Measurements from ENCODE around the gene CDKL4.
"Not testable (repeated sequence)": the region's sequence is repeated elsewhere in the genome, so short reads cannot be mapped to it uniquely, and the experiment has no call there.

Gene CDKL4

DNA sequence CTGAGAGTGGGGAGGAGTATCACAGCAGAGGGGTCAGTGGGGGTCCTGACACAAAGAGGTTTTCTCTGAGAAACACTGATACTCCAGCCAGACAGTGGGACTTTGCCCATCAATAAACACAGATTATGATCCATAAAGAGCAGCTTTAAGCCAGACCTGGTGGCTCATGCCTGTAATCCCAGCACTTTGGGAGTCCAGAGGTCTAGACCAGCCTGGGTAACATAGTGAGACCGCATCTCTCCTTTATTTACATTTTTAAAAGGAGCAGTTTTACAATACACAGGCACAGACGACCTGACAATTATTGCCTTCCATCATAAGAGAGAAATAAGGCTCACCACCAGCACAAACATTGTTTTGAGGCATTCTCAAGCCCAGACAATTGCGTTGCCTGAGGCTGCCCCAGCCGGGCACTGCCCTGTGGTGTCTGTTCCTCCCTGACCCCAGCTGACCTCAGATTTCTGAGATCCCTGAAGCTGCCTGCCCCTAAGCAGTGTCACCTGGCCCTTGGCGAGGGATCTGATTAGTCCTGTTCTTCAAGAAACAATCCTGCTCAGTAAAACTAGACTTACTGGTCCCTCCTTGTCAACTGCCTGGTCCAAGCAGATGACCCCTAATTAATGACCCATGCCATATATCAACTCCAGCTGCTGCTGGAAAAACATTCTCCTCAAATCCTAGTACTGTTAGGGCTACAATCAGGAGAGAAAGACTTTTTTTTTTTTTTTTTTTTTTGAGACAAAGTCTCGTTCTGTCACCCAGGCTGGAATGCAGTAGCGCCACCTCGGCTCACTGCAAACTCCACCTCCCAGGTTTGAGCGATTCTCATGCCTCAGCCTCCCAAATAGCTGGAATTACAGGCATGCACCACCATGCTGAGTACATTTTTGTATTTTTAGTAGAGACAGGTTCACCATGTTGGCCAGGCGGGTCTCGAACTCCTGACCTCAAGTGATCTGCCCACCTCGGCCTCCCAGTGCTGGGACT lies 63.5 kb downstream of the CDKL4 start:
- H3K36me3 ChIP-seq (ENCODE audit: control insufficient read depth, insufficient read depth, low read length) = no peaks in the 10 kb centered on the region
- H3K27me3 ChIP-seq (ENCODE audit: control insufficient read depth, insufficient read depth, low read length) = no peaks in the 10 kb centered on the region
- 0 out of 2 replicates have a peak, but pooled peaks cover 6% of the 10 kb centered on the region for H3K4me1 ChIP-seq (ENCODE audit: control insufficient read depth, insufficient read depth, low read length)
- H3K9me3 ChIP-seq (ENCODE audit: control insufficient read depth, insufficient read depth, low read depth, low read length) = no peaks in the 10 kb centered on the region
- no peak overlapping the region for H3K9ac ChIP-seq (ENCODE audit: low read length)
- no peak overlapping the region for H3K27ac ChIP-seq (ENCODE audit: low read depth, low read length)
- no peak overlapping the region for H3K4me3 ChIP-seq (ENCODE audit: low read depth, low read length)

DNA sequence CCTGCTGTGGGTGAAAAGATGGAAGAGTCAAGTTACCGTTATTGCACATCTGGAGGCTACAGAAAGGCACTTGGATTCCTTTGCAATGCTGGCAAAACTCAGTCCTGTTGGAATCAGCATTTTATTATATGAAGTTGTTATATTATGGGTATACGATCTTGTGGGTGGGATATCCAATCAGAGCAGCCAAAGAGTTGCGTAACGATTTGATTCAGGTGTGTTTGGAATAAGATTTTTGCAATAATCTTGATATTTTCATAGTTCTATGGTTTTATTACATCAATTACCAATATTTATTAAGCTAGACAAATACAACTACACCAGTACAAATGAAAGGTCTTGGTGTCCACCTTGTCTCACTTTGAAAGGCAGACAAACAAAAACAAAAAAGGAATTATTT lies 65.0 kb downstream of the CDKL4 start:
- no peak overlapping the region for H3K4me3 ChIP-seq (ENCODE audit: low read depth, low read length)
- no peaks in the 10 kb centered on the region for H3K27me3 ChIP-seq (ENCODE audit: control insufficient read depth, insufficient read depth, low read length)
- H3K27ac ChIP-seq (ENCODE audit: low read depth, low read length) = no peak overlapping the region

DNA sequence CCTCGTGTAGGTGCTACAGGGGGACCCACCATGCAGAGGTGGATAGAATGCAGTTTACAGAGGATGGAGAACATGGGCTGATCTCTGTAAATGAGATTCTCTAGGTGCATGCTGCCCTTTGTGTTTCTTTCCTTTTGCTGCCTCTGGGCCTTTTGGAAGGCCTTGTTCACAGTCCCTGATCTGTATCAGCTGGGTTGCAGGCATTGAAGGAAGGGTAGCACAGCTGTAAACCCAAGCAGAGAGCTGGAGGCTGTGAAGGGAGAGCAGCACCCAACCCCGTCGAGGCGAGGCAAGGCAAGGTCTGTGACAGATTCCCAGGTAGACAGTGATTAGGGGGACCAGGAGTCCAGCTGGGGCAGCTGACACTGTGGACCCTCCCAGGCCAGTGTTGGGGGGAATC lies 66.8 kb downstream of the CDKL4 start:
- Histone ChIP-seq H3K4me1 (ENCODE audit: control insufficient read depth, insufficient read depth, low read length) (0 out of 2 replicates have a peak, but pooled peaks cover 6% of the 10 kb centered on the region), H3K36me3 (ENCODE audit: control insufficient read depth, insufficient read depth, low read length) (no peaks in the 10 kb centered on the region), H3K4me3 (ENCODE audit: low read depth, low read length) (no peak overlapping the region), H3K27me3 (ENCODE audit: control insufficient read depth, insufficient read depth, low read length) (no peaks in the 10 kb centered on the region), H3K9ac (ENCODE audit: low read length) (no peak overlapping the region), H3K27ac (ENCODE audit: low read depth, low read length) (no peak overlapping the region), H3K9me3 (ENCODE audit: control insufficient read depth, insufficient read depth, low read depth, low read length) (no peaks in the 10 kb centered on the region)

More for the DNA sequence above, 65.0 kb downstream of the CDKL4 start:
- Histone ChIP-seq H3K9me3 (ENCODE audit: control insufficient read depth, insufficient read depth, low read depth, low read length) (no peaks in the 10 kb centered on the region), H3K4me1 (ENCODE audit: control insufficient read depth, insufficient read depth, low read length) (0 out of 2 replicates have a peak, but pooled peaks cover 6% of the 10 kb centered on the region), H3K36me3 (ENCODE audit: control insufficient read depth, insufficient read depth, low read length) (no peaks in the 10 kb centered on the region), H3K9ac (ENCODE audit: low read length) (no peak overlapping the region)

DNA sequence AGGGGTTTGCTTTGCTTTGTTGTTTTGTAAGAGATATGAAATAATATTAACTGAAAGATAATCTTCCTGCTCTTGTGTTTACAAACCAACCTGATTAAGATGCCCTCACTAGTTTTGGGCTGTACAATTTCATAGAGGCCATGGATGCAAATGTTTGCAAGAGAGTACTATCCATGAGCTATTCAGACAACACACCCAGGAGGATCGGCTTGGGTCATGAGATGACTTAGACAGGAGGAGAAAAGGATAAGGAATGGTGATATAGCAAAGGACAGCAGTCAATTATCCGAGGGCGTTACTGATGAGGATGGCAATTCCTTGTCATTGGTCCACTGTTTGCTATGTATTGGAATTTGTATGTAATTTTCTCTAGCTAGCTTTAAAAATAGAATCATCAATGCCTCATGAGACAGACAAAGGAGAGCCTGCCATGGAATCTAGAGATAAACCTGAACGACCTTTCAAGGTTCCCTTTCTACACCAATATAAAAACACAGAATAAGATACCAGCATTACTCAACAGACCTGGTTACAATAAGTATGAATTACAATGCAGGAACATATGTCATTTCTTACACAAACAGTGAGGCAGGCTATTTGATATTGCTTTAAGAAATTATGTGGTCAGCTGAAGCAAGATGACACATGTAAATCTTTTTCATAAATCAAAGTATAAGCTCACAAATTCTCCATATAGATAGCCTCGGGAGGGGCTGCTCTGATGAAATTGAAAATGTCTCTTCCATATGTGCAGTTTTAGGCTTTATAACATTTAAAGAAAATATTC lies 68.6 kb downstream of the CDKL4 start:
- Histone ChIP-seq H3K27ac (ENCODE audit: low read depth, low read length) (no peak overlapping the region), H3K9ac (ENCODE audit: low read length) (no peak overlapping the region), H3K4me1 (ENCODE audit: control insufficient read depth, insufficient read depth, low read length) (0 out of 2 replicates have a peak, but pooled peaks cover 4% of the 10 kb centered on the region), H3K36me3 (ENCODE audit: control insufficient read depth, insufficient read depth, low read length) (no peaks in the 10 kb centered on the region), H3K9me3 (ENCODE audit: control insufficient read depth, insufficient read depth, low read depth, low read length) (no peaks in the 10 kb centered on the region), H3K27me3 (ENCODE audit: control insufficient read depth, insufficient read depth, low read length) (no peaks in the 10 kb centered on the region), H3K4me3 (ENCODE audit: low read depth, low read length) (no peak overlapping the region)

DNA sequence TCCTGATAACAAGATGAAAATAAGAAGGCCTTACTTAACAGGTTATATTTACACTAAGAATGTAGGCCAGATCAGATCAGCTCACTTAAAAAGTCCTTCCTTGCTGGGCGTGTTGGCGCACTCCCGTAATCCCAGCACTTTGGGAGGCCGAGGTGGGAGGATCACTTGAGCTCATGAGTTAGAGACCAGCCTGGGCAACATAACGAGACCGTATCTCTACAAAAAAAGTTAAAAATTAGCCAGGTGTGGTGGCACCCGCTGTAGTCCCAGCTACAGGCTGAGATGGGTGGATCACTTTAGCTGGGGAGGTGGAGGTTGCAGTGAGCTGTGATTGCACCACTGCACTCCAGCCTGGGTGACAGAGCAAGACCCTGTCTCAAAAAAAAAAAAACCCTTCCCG lies 69.7 kb downstream of the CDKL4 start:
- H3K4me1 ChIP-seq (ENCODE audit: control insufficient read depth, insufficient read depth, low read length) = no peaks in the 10 kb centered on the region
- H3K9me3 ChIP-seq (ENCODE audit: control insufficient read depth, insufficient read depth, low read depth, low read length) = no peaks in the 10 kb centered on the region
- no peaks in the 10 kb centered on the region for H3K27me3 ChIP-seq (ENCODE audit: control insufficient read depth, insufficient read depth, low read length)
- H3K27ac ChIP-seq (ENCODE audit: low read depth, low read length) = no peak overlapping the region
- no peaks in the 10 kb centered on the region for H3K36me3 ChIP-seq (ENCODE audit: control insufficient read depth, insufficient read depth, low read length)
- no peak overlapping the region for H3K4me3 ChIP-seq (ENCODE audit: low read depth, low read length)
- no peak overlapping the region for H3K9ac ChIP-seq (ENCODE audit: low read length)

DNA sequence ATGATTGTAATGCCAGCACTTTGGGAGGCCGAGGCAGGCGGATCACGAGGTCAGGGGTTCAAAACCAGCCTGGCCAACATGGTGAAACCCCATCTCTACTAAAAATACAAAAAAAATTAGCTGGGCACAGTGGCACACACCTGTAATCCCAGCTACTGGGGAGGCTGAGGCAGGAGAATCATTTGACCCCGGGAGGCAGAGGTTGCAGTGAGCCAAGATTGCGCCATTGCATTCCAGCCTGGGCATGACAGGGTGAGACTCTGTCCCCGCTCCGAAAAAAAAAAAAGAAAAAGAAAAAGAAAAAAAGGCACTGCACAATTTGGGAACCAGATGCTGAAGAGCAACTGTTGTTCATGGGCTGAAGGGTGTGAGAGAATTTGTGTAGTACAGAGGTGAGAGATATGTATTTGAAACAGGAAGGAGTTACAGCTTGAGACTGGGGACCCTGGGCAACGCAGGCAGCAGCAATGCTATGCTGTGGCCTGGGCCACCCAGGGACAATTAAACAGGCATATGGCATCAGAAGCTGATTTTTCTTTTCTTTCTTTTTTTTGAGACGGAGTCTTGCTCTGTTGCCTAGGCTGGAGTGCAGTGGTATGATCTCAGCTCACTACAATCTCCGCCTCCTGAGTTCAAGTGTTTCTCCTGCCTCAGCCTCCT lies 71.6 kb downstream of the CDKL4 start:
- not testable (repeated sequence) for H3K27ac ChIP-seq (ENCODE audit: low read depth, low read length); H3K36me3 ChIP-seq (ENCODE audit: control insufficient read depth, insufficient read depth, low read length); H3K9ac ChIP-seq (ENCODE audit: low read length); H3K4me3 ChIP-seq (ENCODE audit: low read depth, low read length); H3K4me1 ChIP-seq (ENCODE audit: control insufficient read depth, insufficient read depth, low read length); H3K27me3 ChIP-seq (ENCODE audit: control insufficient read depth, insufficient read depth, low read length); H3K9me3 ChIP-seq (ENCODE audit: control insufficient read depth, insufficient read depth, low read depth, low read length)

DNA sequence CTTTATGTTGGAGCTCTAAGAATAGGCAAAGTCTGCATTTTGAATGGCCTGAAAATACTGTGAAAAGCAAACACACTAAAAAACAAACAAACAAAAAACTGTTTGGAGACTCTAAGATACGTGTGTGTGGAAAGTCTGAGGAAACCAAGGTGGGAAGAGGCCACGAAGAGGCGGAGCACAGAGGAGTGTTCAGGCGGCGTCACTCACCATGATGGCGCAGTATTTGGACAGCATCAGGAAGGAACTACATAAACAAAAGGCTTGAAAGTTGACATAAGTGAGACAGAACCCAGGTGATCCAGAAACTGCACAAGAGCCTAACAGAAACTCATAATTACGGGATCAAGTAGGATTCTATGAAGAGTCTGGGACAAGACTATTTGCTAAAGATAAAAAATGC lies 72.1 kb downstream of the CDKL4 start:
- no peaks in the 10 kb centered on the region for H3K9me3 ChIP-seq (ENCODE audit: control insufficient read depth, insufficient read depth, low read depth, low read length)
- no peak overlapping the region for H3K9ac ChIP-seq (ENCODE audit: low read length)
- H3K4me1 ChIP-seq (ENCODE audit: control insufficient read depth, insufficient read depth, low read length) = no peaks in the 10 kb centered on the region
- H3K27me3 ChIP-seq (ENCODE audit: control insufficient read depth, insufficient read depth, low read length) = no peaks in the 10 kb centered on the region
- no peak overlapping the region for H3K27ac ChIP-seq (ENCODE audit: low read depth, low read length)
- no peaks in the 10 kb centered on the region for H3K36me3 ChIP-seq (ENCODE audit: control insufficient read depth, insufficient read depth, low read length)
- H3K4me3 ChIP-seq (ENCODE audit: low read depth, low read length) = no peak overlapping the region

DNA sequence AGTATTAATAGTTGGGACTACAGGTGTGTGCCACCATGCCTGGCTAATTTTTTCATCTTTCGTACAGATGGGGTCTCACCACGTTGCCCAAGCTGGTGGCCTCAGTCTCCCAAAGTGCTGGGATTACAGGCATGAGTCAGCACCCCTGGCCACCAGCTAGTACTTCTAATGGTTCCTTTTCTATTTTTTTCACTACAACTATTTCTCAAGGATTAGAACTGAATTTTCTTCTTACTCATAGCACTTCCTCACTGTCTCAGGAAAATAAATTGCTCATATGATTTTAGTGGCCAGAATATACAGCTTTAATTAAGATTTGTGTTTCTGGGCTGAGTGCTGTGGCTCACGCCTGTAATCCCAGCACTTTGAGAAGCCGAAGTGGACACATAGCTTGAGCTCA lies 79.7 kb downstream of the CDKL4 start:
- H3K36me3 ChIP-seq (ENCODE audit: control insufficient read depth, insufficient read depth, low read length) = no peaks in the 10 kb centered on the region
- no peak overlapping the region for H3K9ac ChIP-seq (ENCODE audit: low read length)

DNA sequence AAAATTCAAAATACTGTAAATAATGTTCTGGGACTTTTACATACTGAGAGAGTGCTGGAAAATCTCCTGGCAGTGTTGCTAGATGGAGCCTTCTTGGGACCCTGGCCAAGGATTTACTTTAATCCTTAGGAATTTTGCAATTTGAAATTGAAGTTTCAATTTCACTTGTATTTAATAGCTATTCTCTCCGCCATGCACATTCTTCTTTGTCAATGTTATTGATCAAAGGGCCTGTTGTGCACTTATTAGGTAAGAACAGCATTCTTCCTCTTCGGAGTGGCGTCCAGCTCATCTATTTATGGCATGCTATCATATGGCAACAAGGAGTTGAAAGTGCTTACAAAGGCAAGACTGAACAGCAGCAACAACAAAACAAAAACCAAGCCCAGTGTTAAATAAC lies 82.8 kb downstream of the CDKL4 start:
- H3K9ac ChIP-seq (ENCODE audit: low read length) = no peak overlapping the region
- H3K27me3 ChIP-seq (ENCODE audit: control insufficient read depth, insufficient read depth, low read length) = no peaks in the 10 kb centered on the region
- peaks cover 6% of the 10 kb centered on the region; the same call in 1 of the 2 replicates for H3K4me1 ChIP-seq (ENCODE audit: control insufficient read depth, insufficient read depth, low read length)
- no peaks in the 10 kb centered on the region for H3K36me3 ChIP-seq (ENCODE audit: control insufficient read depth, insufficient read depth, low read length)
- no peak overlapping the region for H3K27ac ChIP-seq (ENCODE audit: low read depth, low read length)
- no peak overlapping the region for H3K4me3 ChIP-seq (ENCODE audit: low read depth, low read length)
- H3K9me3 ChIP-seq (ENCODE audit: control insufficient read depth, insufficient read depth, low read depth, low read length) = no peaks in the 10 kb centered on the region

More for the DNA sequence above, 79.7 kb downstream of the CDKL4 start:
- Histone ChIP-seq H3K27me3 (ENCODE audit: control insufficient read depth, insufficient read depth, low read length) (no peaks in the 10 kb centered on the region), H3K4me1 (ENCODE audit: control insufficient read depth, insufficient read depth, low read length) (peaks cover 6% of the 10 kb centered on the region; the same call in 1 of the 2 replicates), H3K27ac (ENCODE audit: low read depth, low read length) (no peak overlapping the region), H3K4me3 (ENCODE audit: low read depth, low read length) (no peak overlapping the region), H3K9me3 (ENCODE audit: control insufficient read depth, insufficient read depth, low read depth, low read length) (no peaks in the 10 kb centered on the region)

DNA sequence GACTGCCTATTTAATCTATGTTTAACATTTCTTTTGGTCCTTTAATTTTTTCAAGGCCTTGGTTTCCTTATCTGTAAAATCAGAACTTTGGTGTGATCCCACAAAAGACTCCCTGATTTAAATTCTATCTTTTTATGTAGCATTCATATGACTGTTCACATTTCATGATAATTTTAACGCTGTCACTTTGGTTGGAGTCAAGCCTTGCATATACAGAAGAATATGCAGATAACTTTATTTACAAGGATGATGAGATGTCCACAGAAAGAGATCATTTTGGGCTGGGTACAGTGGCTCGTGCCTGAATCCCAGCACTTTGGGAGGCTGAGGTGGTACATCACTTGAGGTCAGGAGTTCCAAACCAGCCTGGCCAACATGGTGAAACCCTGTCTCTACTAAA lies 84.5 kb downstream of the CDKL4 start:
- H3K27ac ChIP-seq (ENCODE audit: low read depth, low read length) = no peak overlapping the region
- H3K27me3 ChIP-seq (ENCODE audit: control insufficient read depth, insufficient read depth, low read length) = no peaks in the 10 kb centered on the region
- no peak overlapping the region for H3K9ac ChIP-seq (ENCODE audit: low read length)
- H3K4me1 ChIP-seq (ENCODE audit: control insufficient read depth, insufficient read depth, low read length) = peaks cover 9% of the 10 kb centered on the region; the same call in 1 of the 2 replicates
- H3K9me3 ChIP-seq (ENCODE audit: control insufficient read depth, insufficient read depth, low read depth, low read length) = no peaks in the 10 kb centered on the region
- no peaks in the 10 kb centered on the region for H3K36me3 ChIP-seq (ENCODE audit: control insufficient read depth, insufficient read depth, low read length)
- no peak overlapping the region for H3K4me3 ChIP-seq (ENCODE audit: low read depth, low read length)
